Natural killer cell (primary cell): ENCODE results near the gene BPIFB1. TPM values are rescaled to one million over a fixed set of nuclear protein-coding genes. Genes with fewer than 3 reads are reported as not detected.

ENCODE experiments used
- ATAC-seq, 3 donors: fragments of 150-1000 bp in 2 of 3; fragments of 200-7000 bp in 1 of 3; cut with Tn5 transposase; 1 replicate in 1 of 3; 2 replicates in 2 of 3; pipeline ENCODE4 v1.10.0; 2021; ENCODE audit warnings: mild to moderate bottlenecking in 2 of 3, moderate library complexity in 2 of 3
- DNase-seq, 2 donors: peaks; one replicate each; pipeline versions ENCODE4 v3.0.0 to v3.0.0-alpha.2; 2013 to 2021; ENCODE audit warnings: mixed read lengths in 1 of 2
- H3K27ac ChIP-seq: one replicate; pipeline ENCODE4 v1.5.1; 2013; ENCODE audit warnings: mild to moderate bottlenecking, low read length
- H3K27me3 ChIP-seq: one replicate; pipeline ENCODE4 v1.6.1; 2013; ENCODE audit warnings: low read length; ENCODE audit not compliant: control insufficient read depth, insufficient read depth
- H3K36me3 ChIP-seq: one replicate; pipeline ENCODE4 v1.6.1; 2013; ENCODE audit warnings: low read length; ENCODE audit not compliant: control insufficient read depth, insufficient read depth
- H3K4me1 ChIP-seq: one replicate; pipeline ENCODE4 v1.6.1; 2013; ENCODE audit warnings: low read length; ENCODE audit not compliant: control insufficient read depth, insufficient read depth
- H3K4me3 ChIP-seq: one replicate; pipeline ENCODE4 v1.5.1; 2013; ENCODE audit warnings: low read length
- H3K9me3 ChIP-seq: one replicate; pipeline ENCODE4 v1.6.1; 2013; ENCODE audit warnings: low read length; ENCODE audit not compliant: control insufficient read depth, insufficient read depth
- H3K27ac Mint-ChIP-seq, 2 donors: one replicate each; pipeline ENCODE4 v1.8.0; 2022; ENCODE audit warnings: mild to moderate bottlenecking in 2 of 2, mixed read lengths in 2 of 2, moderate library complexity in 1 of 2
- H3K27me3 Mint-ChIP-seq, 2 donors: one replicate each; pipeline ENCODE4 v1.8.0; 2022; ENCODE audit warnings: low read depth in 2 of 2, mixed read lengths in 2 of 2
- H3K36me3 Mint-ChIP-seq: one replicate; pipeline ENCODE4 v1.8.0; 2022; ENCODE audit warnings: mixed read lengths
- H3K4me1 Mint-ChIP-seq, 2 donors: one replicate each; pipeline ENCODE4 v1.8.0; 2022; ENCODE audit warnings: mixed read lengths in 2 of 2
- H3K4me3 Mint-ChIP-seq: one replicate; pipeline ENCODE4 v1.8.0; 2022; ENCODE audit warnings: mild to moderate bottlenecking, moderate library complexity, mixed read lengths
- H3K9me3 Mint-ChIP-seq, 2 donors: one replicate each; pipeline ENCODE4 v1.8.0; 2022; ENCODE audit warnings: mixed read lengths in 2 of 2
- CTCF ChIP-seq: fragments of 200-600 bp; IDR thresholded peaks from one replicate; pipeline ENCODE4 v1.8.0; 2022; ENCODE audit warnings: antibody characterized with exemption
- WGBS: methylation state at CpG from one replicate; pipeline ENCODE4 v1.1.7; 2013; ENCODE audit warnings: missing lambda C conversion rate; ENCODE audit not compliant: insufficient coverage; 5-methylcytosine and 5-hydroxymethylcytosine counted together
- intact Hi-C: fragments of 100-400 bp; cut with micrococcal nuclease; formaldehyde crosslinking; loops from one replicate; pipeline ENCODE4 v1.14.2; 2022
- total RNA-seq, 4 donors: library from RNA; stranded (reverse); fragments of 120-200 nt in 1 of 4; gene quantifications; one replicate each; pipeline versions ENCODE4 v1.2.3 to v1.2.4, GENCODE V29; 2013 to 2022

BPIFB1 gene
- total RNA-seq, 3 donors from 2014 or later (not counting 1 experiment from before 2014, with no cell fraction given) = not detected

- WGBS = 79% methylated on average over 10 of the region's 10 CpGs
Observed at GRCh38 chr20:33304046-33304445, 21.0 kb downstream of the BPIFB1 start.

GRCh38 chr20:33305589-33306057 lies 22.6 kb downstream of the BPIFB1 start:
- Histone ChIP-seq H3K27me3 (no peaks in the 10 kb centered on the region), H3K27ac (no peak overlapping the region), H3K36me3 (no peaks in the 10 kb centered on the region), H3K4me3 (no peak overlapping the region), H3K4me1 (no peaks in the 10 kb centered on the region), H3K9me3 (no peaks in the 10 kb centered on the region)
- TF ChIP-seq CTCF = no peak
- no peaks in the 10 kb centered on the region for H3K36me3 Mint-ChIP-seq
- ATAC-seq (no peak), DNase-seq (no peak)
- intact Hi-C loops = no loop called here
- no peaks in the 10 kb centered on the region for H3K4me1 Mint-ChIP-seq
- no peaks in the 10 kb centered on the region for H3K9me3 Mint-ChIP-seq
- H3K27ac Mint-ChIP-seq = no peak overlapping the region
- no peaks in the 10 kb centered on the region for H3K27me3 Mint-ChIP-seq
- no peak overlapping the region for H3K4me3 Mint-ChIP-seq
- WGBS = 71% methylated on average over 5 of the region's 5 CpGs

More at GRCh38 chr20:33304046-33304445, 21.0 kb downstream of the BPIFB1 start:
- Histone ChIP-seq H3K4me1 (peaks cover 3% of the 10 kb centered on the region), H3K36me3 (no peaks in the 10 kb centered on the region), H3K27me3 (no peaks in the 10 kb centered on the region), H3K9me3 (no peaks in the 10 kb centered on the region), H3K27ac (no peak overlapping the region), H3K4me3 (no peak overlapping the region)
- intact Hi-C loops = no loop called here
- ATAC-seq = no peak
- Mint-ChIP-seq H3K4me3 (no peak overlapping the region), H3K27me3 (no peaks in the 10 kb centered on the region), H3K9me3 (no peaks in the 10 kb centered on the region), H3K27ac (no peak overlapping the region), H3K4me1 (peaks cover 0 to 3% of the 10 kb centered on the region in 2 donors), H3K36me3 (no peaks in the 10 kb centered on the region)
- TF ChIP-seq CTCF = no peak
- DNase-seq = no peak

- no peak overlapping the region for H3K4me3 ChIP-seq
- 89% methylated on average over 3 of the region's 3 CpGs for WGBS
- DNase-seq (no peak), ATAC-seq (no peak)
- H3K9me3 ChIP-seq = no peaks in the 10 kb centered on the region
- no peaks in the 10 kb centered on the region for H3K36me3 ChIP-seq
- no peaks in the 10 kb centered on the region for H3K4me1 Mint-ChIP-seq
- H3K4me1 ChIP-seq = no peaks in the 10 kb centered on the region
- H3K27me3 Mint-ChIP-seq = no peaks in the 10 kb centered on the region
- TF ChIP-seq CTCF = no peak
- no peak overlapping the region for H3K4me3 Mint-ChIP-seq
- no peaks in the 10 kb centered on the region for H3K27me3 ChIP-seq
- no peak overlapping the region for H3K27ac Mint-ChIP-seq
- H3K36me3 Mint-ChIP-seq = no peaks in the 10 kb centered on the region
- H3K27ac ChIP-seq = no peak overlapping the region
- H3K9me3 Mint-ChIP-seq = no peaks in the 10 kb centered on the region
- intact Hi-C loops = no loop called here
Observed at GRCh38 chr20:33306228-33306627, 23.2 kb downstream of the BPIFB1 start.

GRCh38 chr20:33306807-33307206 lies 23.8 kb downstream of the BPIFB1 start:
- H3K27me3 ChIP-seq = no peaks in the 10 kb centered on the region
- Mint-ChIP-seq H3K36me3 (no peaks in the 10 kb centered on the region), H3K4me3 (no peak overlapping the region), H3K27ac (no peak overlapping the region), H3K9me3 (no peaks in the 10 kb centered on the region), H3K27me3 (no peaks in the 10 kb centered on the region), H3K4me1 (no peaks in the 10 kb centered on the region)
- no peak for TF ChIP-seq CTCF
- no peaks in the 10 kb centered on the region for H3K36me3 ChIP-seq
- no peak overlapping the region for H3K4me3 ChIP-seq
- H3K4me1 ChIP-seq = no peaks in the 10 kb centered on the region
- DNase-seq (no peak), ATAC-seq (no peak)
- intact Hi-C loops = no loop called here
- WGBS = 66% methylated on average over 2 of the region's 2 CpGs
- H3K9me3 ChIP-seq = no peaks in the 10 kb centered on the region
- H3K27ac ChIP-seq = no peak overlapping the region
